Skin epidermis (tissue), 12 donors: Measurements from ENCODE around the gene PKD1L1.
"Not testable (repeated sequence)": the region's sequence is repeated elsewhere in the genome, so short reads cannot be mapped to it uniquely, and the experiment has no call there.

Experiments used
- H3K27ac ChIP-seq, 21 experiments: fragments of 200-600 bp; sonication (generic) in 11 of 21; one replicate each; pipeline ENCODE4 v1.5.0; 2020; ENCODE audit warnings: mild to moderate bottlenecking in 3 of 21, inconsistent platforms in 2 of 21, moderate library complexity in 2 of 21
- H3K4me3 ChIP-seq, 7 experiments: fragments of 200-600 bp; sonication (generic) in 2 of 7; one replicate each; pipeline ENCODE4 v1.5.0; 2020; ENCODE audit warnings: inconsistent platforms in 2 of 7, mild to moderate bottlenecking in 2 of 7, moderate library complexity in 1 of 7

PKD1L1 gene, protein sequence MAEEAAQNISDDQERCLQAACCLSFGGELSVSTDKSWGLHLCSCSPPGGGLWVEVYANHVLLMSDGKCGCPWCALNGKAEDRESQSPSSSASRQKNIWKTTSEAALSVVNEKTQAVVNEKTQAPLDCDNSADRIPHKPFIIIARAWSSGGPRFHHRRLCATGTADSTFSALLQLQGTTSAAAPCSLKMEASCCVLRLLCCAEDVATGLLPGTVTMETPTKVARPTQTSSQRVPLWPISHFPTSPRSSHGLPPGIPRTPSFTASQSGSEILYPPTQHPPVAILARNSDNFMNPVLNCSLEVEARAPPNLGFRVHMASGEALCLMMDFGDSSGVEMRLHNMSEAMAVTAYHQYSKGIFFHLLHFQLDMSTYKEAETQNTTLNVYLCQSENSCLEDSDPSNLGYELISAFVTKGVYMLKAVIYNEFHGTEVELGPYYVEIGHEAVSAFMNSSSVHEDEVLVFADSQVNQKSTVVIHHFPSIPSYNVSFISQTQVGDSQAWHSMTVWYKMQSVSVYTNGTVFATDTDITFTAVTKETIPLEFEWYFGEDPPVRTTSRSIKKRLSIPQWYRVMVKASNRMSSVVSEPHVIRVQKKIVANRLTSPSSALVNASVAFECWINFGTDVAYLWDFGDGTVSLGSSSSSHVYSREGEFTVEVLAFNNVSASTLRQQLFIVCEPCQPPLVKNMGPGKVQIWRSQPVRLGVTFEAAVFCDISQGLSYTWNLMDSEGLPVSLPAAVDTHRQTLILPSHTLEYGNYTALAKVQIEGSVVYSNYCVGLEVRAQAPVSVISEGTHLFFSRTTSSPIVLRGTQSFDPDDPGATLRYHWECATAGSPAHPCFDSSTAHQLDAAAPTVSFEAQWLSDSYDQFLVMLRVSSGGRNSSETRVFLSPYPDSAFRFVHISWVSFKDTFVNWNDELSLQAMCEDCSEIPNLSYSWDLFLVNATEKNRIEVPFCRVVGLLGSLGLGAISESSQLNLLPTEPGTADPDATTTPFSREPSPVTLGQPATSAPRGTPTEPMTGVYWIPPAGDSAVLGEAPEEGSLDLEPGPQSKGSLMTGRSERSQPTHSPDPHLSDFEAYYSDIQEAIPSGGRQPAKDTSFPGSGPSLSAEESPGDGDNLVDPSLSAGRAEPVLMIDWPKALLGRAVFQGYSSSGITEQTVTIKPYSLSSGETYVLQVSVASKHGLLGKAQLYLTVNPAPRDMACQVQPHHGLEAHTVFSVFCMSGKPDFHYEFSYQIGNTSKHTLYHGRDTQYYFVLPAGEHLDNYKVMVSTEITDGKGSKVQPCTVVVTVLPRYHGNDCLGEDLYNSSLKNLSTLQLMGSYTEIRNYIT (N-terminal part only)

DNA sequence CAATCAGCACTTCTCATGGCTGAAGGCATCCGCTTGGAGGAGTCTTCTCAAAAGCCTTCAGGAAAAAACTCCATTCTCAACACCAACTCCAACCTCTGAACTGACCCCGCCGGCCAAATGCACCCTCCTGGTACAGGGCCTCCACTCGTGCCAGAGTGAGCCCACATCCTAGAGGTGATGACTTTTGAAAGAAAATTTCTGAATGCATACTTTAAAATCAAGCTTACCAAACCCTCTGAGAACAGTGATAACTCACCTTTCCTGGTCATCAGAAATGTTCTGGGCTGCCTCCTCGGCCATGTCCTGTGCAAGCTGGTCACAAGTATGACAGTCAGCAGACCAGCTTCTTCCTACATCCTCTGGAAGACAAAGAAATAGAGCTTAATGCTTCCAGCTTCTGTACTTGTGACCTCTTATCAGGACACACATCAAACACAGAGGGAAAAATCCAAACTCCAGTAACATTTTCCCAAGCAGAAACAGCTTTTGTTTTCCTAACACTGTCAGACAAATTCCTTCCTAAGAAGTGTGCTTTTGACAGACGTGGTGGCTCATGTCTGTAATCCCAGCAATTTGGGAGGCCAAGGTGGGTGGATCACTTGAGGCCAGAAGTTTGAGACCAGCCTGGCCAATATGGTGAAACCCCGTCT, at the start of gene PKD1L1:
PKD1L1 (minus strand) TSS at position 326 of the 650 bp plus-strand sequence; CDS start at position 300, 26 bp downstream.
- Histone ChIP-seq H3K4me3 (no peak within 1 kb of the TSS), H3K27ac (peak within 1 kb of the TSS in 9 of 21 experiments; percentile 0 to 70 (median 48))

DNA sequence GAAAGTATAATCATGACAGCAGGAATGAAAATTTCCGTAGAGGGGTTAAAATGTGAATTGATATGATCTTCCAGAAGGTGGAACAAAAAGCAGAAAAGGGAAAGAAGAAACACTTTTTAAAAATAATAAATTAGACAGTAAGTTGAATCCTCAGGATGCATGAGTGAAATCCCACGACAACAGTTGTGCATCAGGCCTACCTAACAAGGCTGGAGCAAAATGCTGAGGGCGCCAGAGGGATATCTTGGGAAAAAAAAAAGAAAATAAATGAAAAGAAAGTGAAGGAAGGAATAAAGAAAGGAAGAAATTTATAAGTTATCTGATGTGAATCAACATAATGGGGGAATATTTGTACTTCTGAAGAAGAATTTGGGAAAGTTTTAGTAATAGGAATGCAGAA, 44.2 kb upstream of the PKD1L1 start:
- H3K4me3 ChIP-seq: peak overlapping the region in 4 of 7 experiments; percentile 29 to 43 (median 40)
- peak overlapping the region in 13 of 21 experiments; percentile 3 to 83 (median 67) for H3K27ac ChIP-seq

DNA sequence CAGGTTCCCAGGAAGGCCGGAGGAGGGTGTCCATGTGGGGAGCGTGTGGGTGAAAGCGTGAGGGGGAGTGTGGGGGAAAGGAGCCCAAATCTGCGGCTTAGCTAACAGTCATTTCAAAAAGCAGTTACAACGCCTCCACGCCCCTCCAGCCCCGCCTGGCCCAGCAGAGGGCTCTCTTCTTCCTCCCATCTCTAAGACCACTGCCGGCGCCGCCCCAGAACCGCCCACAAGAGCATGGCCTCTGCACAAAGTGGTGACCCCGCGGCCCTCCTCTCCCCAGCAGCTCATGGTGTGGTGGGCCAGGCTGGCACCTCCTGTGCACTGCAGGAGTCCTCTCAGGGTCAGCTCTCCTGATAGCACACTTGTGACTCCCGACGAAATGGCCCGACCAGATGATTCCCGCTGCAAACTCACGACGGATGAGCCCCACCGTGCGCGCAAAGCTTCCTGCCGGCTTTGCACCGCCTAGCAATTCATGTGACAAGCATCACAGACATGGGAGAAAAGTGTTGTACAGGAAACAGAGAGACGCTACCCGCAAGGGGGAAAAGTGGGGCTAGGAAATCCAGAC, 43.6 kb upstream of the PKD1L1 start:
- Histone ChIP-seq H3K27ac (peak overlapping the region in 19 of 21 experiments; percentile 6 to 83 (median 44)), H3K4me3 (peak overlapping the region; percentile 29 to 43 (median 36))

DNA sequence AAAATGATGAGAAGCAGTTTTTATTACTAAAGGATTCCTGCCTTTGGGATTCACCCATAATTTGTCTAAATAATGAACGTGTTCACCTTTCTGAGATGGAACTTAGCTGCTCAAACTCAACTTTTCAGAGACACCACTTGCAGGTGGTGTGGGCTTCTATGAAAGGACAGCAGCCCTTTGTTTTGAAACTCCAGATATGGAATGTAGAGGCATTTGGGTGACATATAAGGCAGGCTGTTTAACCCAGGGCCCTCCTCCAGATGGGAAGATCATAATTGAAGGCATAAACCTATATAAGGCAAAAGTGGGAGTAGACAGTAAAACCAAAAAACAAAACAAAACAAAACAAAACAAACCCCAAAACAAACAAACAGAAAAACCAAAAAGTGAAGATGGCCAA, 43.0 kb upstream of the PKD1L1 start:
- peak overlapping the region in 18 of 21 experiments; percentile 6 to 83 (median 52) for H3K27ac ChIP-seq
- H3K4me3 ChIP-seq: peak overlapping the region in 5 of 7 experiments; percentile 29 to 43 (median 33)

DNA sequence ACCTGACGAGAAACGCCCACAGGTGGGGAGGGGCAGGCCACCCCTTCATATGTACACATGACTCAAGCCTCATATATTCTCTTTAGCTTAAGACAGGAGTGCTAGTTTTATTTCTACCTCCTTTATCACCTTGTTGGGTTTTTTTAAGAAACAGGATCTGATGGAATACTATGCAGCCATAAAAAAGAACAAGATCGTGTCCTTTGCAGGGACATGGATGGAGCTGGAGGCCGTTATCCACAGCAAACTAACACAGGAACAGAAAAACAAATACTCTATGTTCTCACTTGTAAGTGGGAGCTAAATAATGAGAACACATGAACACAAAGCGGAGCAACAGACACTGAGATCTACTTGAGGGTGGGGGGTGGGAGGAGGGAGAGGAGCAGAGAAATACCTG, 42.3 kb upstream of the PKD1L1 start:
- Histone ChIP-seq H3K4me3 (no peak overlapping the region), H3K27ac (no peak overlapping the region)

DNA sequence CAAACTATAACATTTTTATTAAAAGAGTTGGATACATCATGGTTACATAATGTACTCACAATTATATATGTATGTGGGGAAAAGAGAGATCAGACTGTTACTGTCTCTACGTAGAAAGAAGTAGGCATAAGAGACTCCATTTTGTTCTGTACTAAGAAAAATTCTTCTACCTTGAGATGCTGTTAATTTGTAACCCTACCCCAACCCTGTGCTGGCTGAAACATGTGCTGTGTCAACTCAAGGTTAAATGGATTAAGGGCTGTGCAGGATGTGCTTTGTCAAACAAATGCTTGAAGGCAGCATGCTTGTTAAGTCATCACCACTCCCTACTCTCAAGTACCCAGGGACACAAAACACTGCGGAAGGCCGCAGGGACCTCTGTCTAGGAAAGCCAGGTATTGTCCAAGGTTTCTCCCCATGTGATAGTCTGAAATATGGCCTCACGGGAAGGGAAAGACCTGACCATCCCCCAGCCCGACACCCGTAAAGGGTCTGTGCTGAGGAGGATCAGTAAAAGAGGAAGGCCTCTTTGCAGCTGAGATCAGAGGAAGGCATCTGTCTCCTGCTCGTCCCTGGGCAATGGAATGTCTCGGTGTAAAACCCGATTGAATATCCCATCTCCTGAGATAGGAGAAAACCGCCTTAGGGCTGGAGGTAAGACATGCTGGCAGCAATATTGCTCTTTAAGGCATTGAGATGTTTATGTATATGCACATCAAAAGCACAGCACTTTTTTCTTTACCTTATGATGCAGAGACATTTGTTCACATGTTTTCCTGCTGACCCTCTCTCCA, 41.5 kb upstream of the PKD1L1 start:
- H3K27ac ChIP-seq, H3K4me3 ChIP-seq: not testable (repeated sequence)

DNA sequence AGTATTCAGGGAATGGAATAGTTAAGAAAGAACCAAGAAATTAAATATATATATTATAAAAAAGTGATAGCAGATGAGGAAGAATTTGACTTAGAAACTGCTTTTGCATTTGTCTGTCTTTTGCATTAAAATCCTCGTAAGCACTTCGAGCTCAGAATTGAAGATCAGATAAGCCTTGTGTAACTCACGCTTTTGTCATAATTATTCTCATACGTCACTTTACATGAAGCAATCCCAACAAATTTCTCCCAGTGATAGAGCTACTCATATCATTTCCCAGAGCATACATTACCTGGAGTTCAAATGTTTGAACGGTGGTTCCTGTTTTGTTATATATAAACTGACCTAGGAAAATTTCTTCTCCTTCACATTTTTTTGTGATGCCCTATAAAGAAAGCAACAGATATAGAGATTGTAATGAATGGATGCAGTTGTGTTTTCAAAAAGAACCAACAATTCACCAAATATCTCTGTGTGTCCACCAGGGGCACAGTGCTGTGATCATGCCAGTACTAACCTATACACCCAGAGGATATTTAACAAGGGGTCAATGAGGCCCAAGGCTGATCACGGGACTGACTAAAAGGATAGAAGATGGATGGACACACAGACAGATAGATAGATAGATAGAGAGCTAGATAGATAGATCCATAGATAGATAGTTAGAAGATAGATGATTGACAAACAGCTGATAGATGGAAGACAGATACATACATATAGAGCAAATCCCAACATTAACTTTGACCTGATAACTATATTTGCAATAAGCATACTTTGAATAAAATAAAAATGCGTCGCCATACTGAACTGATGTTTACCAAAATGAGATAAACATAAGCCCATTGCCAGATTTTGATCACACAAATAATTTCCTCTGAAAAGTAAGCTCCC, 40.5 kb upstream of the PKD1L1 start:
- no peak overlapping the region for H3K27ac ChIP-seq
- H3K4me3 ChIP-seq: no peak overlapping the region

DNA sequence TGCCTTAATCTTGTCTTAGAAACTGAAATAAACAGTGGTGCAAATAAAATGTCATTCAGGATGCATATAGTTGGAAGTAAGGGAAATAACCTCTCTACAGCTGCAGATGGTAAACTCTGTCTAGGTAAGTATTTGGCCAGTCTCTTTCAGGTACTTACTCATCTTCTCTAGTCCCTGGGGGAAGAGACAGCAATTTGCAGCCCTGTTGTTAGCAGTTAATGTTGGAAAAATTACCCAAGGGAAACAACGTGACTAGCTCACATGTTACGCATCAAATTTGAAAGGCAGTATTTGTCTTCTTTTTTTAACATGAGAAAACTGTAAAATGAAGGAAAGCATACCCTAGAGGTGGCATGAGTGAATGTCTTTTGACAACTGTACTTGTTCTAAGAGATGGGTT, 34.3 kb upstream of the PKD1L1 start:
- Histone ChIP-seq H3K4me3 (no peak overlapping the region), H3K27ac (no peak overlapping the region)

DNA sequence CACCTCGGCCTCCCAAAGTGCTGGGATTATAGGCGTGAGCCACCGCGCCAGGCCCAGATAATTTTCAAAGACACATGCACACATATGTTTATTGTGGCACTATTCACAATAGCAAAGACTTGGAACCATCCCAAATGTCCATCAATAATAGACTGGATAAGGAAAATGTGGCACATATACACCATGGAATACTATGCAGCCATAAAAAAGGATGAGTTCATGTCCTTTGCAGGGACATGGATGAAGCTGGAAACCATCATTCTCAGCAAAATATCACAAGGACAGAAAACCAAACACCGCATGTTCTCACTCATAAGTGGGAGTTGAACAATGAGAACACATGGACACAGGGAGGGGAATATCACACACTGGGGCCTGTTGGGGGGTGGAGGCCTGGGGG, 32.4 kb upstream of the PKD1L1 start:
- H3K27ac ChIP-seq, H3K4me3 ChIP-seq: not testable (repeated sequence)

DNA sequence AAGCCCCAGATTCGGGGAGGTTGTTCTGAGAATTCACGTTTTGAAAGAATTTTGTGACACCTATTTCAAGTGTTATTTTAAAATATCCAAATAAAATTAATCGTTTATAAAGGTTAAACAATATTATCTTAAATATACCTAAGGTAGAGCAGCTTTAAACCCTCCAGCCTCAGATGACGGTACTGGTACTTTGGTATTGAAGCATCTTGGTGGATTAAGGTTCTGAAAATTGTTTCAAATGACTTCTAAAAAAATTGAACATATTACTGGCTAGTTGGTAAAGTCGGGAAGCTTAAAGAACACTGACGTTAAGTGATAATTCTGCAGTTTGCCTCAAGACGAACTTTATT, 31.5 kb upstream of the PKD1L1 start:
- Histone ChIP-seq H3K27ac (peak overlapping the region in 17 of 21 experiments; percentile 78 to 96 (median 89)), H3K4me3 (peak overlapping the region; percentile 57 to 79 (median 67))

DNA sequence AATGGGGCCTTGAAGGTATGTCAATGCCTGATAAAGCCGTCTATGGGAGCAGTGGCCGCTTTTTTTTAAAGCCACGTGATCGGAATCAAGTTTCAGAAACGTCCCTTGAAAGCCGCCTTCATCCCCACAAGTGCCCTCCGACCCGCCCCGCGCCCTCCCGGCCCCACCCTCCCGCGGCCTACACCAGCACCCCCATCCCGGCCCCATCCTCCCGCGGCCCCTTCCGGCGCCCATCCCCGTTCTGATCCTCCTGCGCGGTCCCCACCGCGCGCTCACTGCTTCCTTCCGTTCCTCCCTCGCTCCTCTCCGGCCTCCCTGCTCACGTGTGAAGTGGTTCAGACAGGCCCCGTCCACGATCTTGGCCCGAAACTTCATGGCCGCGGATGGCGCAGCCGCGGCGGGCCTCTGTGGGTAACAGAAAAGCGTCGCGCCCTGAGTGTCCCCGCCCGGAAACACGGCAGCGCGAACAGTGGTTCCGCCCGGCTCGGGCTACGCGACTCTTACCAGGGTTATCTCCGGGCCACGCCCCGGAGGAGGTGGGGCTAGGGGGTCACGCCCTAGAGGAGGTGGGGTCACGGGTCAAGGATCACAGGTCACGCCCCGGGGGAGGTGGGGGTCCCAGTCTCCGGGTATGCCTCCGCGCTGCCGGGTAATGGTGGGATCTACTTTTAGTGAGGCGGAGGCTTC, 31.0 kb upstream of the PKD1L1 start, which contains the start of gene HUS1:
HUS1 (minus strand) TSS at position 471 of the 687 bp plus-strand sequence; CDS start at position 375, 96 bp downstream.
- H3K27ac ChIP-seq: peak within 1 kb of the TSS; percentile 69 to 96 (median 88)
- peak within 1 kb of the TSS; percentile 57 to 79 (median 67) for H3K4me3 ChIP-seq

DNA sequence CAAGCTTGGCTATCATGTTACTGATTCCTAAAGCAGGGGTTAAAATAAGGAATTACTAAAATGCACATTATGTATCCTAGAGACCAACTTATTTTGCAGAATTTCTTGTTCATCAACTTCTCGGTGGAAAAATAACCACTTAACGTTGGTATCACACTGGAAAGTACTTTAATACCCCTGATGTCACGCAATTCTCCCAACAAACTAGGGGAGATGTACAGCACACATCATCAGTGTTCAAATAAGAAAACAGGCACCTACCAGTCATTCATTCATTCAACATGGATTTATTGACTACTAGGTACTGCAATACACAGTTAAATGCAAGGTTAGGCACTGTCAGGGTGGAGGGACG, 30.5 kb upstream of the PKD1L1 start:
- Histone ChIP-seq H3K4me3 (peak overlapping the region; percentile 57 to 79 (median 67)), H3K27ac (peak overlapping the region; percentile 69 to 96 (median 88))

DNA sequence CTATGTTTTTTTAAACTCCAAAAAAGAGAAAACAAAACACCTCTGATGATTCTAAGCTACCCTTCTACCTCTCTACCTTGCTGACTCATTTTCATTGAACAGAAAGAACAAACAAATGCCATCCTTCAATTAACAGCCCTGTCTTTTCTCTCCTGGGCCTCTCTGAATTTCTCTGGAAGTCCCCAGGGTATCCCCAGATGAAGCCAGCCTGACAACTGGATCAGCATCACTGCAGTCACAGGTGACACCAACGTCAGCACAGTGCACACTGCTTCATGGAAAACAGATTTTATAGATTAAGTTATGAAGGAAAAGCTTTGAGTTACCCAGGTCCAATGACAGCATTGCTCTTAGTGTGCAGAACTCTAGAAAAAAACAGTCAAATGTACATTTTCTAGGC, 25.5 kb upstream of the PKD1L1 start:
- Histone ChIP-seq H3K27ac (no peak overlapping the region), H3K4me3 (no peak overlapping the region)

DNA sequence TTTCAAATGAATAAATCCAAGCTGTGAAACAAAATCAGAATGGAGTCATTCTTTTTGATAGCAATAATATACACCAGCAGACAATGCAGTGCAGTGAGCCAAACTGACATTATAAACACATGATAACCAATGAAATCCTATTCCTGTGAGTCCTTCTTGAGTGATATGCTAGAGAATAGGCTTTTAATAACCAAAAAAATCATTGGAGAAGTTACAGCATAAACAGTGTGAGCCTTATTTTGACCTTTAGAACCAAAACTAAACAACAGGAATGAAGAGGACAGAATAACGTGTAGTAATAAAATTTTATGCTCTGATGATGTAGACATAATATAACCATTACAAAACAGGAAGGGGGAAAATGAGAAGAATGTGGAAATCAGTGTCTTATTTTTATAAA, 22.5 kb upstream of the PKD1L1 start:
- no peak overlapping the region for H3K4me3 ChIP-seq
- peak overlapping the region in 17 of 21 experiments; percentile 2 to 85 (median 49) for H3K27ac ChIP-seq

DNA sequence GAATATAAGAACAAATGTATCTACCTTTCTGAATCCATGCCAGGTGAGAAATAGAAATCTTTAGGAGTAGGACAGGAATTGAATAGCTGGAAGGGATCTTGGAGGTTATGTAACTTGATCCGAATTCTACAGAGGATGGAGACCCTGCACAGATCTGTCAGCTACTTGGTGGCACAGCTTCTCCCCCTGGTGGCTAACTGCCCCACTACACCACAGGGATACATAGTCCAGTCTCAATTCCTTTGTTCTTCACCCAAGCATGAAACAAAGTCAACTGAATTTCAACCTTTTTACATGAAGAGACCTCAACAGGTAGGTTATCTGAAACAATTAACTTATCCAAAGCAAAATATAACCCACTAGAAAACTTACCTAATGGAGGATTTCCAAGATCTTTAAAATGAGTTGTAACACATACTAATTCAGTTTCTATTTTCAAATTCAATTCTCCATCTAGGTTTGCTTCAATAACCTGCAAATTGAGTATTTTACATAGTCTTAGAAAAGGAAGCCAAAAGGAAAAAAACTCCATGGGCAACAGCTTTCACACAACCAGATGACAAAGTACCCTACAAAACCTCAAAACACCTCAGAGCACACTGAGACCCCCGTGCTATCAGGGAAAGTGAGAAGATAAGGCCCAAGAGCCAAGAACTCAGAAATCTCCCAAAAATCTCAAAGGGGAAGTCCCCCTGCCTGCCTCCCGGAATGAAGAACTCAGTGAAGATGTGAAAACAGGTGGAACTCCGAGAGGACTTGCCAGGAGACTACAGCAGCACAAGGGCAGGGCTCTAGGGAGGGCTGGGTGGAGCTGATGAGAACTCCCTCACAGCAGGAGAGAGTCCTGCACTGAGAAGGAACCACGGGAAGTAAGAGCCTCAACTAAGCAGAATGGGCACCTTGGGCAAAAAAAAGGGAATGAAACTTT, 20.8 kb upstream of the PKD1L1 start:
- no peak overlapping the region for H3K4me3 ChIP-seq
- peak overlapping the region in 5 of 21 experiments; percentile 10 to 54 (median 34) for H3K27ac ChIP-seq
